Neutrophil (primary cell): Measurements from ENCODE around the gene CES4A.

ENCODE experiments used
- H3K27ac ChIP-seq: fragments of 200-600 bp; sonication (generic); 2 replicates; pipeline ENCODE4 v1.5.1; 2016; ENCODE audit warnings: mild to moderate bottlenecking, moderate library complexity
- H3K27me3 ChIP-seq: fragments of 200-600 bp; sonication (generic); 2 replicates; pipeline ENCODE4 v1.6.0; 2016; ENCODE audit warnings: mild to moderate bottlenecking
- H3K36me3 ChIP-seq: fragments of 200-600 bp; sonication (generic); 2 replicates; pipeline ENCODE4 v1.5.1; 2017
- H3K4me1 ChIP-seq, 2 experiments: fragments of 200-600 bp in 1 of 2; sonication (generic) in 1 of 2; 1 replicate in 1 of 2; 2 replicates in 1 of 2; pipeline versions ENCODE4 v1.5.1 to v1.6.1; 2013 to 2016; ENCODE audit warnings: low read depth in 1 of 2, low read length in 1 of 2, mild to moderate bottlenecking in 1 of 2, moderate library complexity in 1 of 2; ENCODE audit not compliant: control insufficient read depth in 1 of 2, insufficient read depth in 1 of 2
- H3K4me3 ChIP-seq, 2 experiments: fragments of 200-600 bp in 1 of 2; sonication (generic) in 1 of 2; 1 replicate in 1 of 2; 2 replicates in 1 of 2; pipeline ENCODE4 v1.5.1; 2013 to 2016; ENCODE audit warnings: low read depth in 1 of 2, low read length in 1 of 2, mild to moderate bottlenecking in 1 of 2, moderate library complexity in 1 of 2
- H3K9me3 ChIP-seq: fragments of 200-600 bp; sonication (generic); 2 replicates; pipeline ENCODE4 v1.5.1; 2016
- TF ChIP-seq, protein P1 (sequence below): fragments of 200-600 bp; sonication (generic); IDR thresholded peaks from 2 replicates; pipeline ENCODE4 v1.5.1; 2016; ENCODE audit warnings: antibody characterized with exemption

The CES4A gene

DNA sequence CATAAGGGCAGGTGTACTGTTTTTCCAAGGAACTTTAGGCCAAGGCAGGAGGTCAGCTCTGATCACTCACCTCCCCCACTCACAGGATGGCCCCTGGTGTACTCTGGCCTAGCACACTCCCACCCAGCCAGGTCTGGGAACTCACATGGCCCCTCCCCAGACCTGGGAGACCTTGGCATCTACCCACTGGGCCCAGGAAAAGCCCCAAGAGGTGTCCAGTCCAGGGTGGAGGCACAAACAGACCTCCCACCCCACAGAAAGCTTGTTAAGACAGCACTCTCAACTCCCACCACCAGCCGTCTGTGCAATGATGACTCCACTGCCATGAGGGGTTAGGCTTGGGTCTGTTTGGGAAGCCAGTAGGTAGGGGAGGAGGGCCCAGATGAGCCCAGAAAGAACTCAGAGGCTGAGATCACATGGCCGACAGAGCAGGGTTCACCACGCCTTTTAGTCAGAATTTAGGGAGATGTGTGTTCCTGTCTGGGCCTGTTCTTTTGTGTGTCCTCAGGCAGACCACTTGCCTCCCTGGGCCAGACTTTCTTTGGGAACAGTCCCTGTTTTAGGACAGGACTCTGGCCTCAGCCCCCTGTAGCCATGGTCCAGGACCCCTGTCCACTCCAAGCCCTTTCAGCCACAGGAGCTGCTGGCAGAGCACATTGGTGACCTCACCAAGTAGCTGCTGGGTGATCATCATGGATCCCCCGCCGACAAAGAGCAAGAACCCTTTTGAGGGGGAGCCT, 28.5 kb downstream of the CES4A start:
- H3K9me3 ChIP-seq, result no peaks in the 10 kb centered on the region

DNA sequence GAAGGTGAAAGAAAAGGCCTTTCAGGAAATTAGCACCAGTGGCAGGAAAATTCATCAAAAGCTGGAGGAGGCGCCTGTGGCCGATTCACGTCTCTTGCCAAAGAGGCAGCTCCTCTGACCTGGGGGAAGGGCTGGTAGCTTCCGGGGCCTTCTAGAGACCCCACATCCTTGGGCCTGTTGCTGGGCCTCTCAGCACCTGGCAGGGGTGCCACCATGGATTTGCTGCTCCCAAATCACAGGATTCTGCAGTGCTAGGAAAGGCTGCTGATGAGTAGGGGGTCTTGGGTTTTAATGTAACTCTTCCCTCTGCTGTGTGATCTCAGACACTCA, 29.0 kb downstream of the CES4A start:
- peaks cover 48% of the 10 kb centered on the region for H3K27me3 ChIP-seq
- TF ChIP-seq, protein P1, sequence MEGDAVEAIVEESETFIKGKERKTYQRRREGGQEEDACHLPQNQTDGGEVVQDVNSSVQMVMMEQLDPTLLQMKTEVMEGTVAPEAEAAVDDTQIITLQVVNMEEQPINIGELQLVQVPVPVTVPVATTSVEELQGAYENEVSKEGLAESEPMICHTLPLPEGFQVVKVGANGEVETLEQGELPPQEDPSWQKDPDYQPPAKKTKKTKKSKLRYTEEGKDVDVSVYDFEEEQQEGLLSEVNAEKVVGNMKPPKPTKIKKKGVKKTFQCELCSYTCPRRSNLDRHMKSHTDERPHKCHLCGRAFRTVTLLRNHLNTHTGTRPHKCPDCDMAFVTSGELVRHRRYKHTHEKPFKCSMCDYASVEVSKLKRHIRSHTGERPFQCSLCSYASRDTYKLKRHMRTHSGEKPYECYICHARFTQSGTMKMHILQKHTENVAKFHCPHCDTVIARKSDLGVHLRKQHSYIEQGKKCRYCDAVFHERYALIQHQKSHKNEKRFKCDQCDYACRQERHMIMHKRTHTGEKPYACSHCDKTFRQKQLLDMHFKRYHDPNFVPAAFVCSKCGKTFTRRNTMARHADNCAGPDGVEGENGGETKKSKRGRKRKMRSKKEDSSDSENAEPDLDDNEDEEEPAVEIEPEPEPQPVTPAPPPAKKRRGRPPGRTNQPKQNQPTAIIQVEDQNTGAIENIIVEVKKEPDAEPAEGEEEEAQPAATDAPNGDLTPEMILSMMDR, result no peak
- no peak overlapping the region for H3K4me3 ChIP-seq
- no peaks in the 10 kb centered on the region for H3K9me3 ChIP-seq
- H3K36me3 ChIP-seq, result no peaks in the 10 kb centered on the region
- H3K4me1 ChIP-seq, result peaks cover 10 to 11% of the 10 kb centered on the region in 2 experiments
- no peak overlapping the region for H3K27ac ChIP-seq

More for the DNA sequence above, 28.5 kb downstream of the CES4A start:
- peaks cover 10 to 11% of the 10 kb centered on the region in 2 experiments for H3K4me1 ChIP-seq
- H3K27me3 ChIP-seq, result peaks cover 53% of the 10 kb centered on the region
- H3K36me3 ChIP-seq, result no peaks in the 10 kb centered on the region
- H3K27ac ChIP-seq, result no peak overlapping the region
- no peak overlapping the region for H3K4me3 ChIP-seq
- TF ChIP-seq, protein P1, result no peak

DNA sequence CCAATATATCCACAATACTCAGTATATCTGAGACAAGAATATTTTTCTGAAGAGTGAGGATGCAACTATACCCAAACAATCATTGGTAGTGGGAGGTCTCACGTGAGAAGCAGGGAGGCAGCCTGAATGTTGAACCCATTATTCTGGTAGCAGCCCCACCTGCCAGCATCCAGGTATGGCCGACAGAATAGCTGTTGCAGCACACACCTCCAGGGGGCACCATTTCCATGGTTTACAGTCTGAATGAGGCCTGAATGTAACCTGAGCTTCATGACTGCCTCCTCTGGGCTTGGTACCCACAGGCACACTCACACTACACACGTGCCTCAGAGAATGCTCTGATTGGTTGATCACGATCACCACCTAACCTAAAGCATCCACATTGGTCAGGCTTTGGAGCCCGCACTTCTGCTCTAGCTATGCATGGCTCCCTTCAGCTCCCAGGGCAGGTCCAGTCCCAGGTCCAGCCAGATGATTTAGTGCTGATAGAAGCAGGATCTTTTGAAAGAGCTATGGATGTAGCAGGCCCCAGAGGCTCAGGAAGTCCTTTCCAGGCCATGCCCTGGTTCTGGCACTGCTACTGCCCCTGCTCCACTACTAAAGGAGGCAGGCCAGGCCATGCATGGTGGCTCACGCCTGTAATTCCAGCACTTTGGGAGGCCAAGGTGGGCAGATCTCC, 29.6 kb downstream of the CES4A start:
- Histone ChIP-seq H3K27ac (no peak overlapping the region), H3K4me1 (peaks cover 10 to 11% of the 10 kb centered on the region in 2 experiments), H3K9me3 (no peaks in the 10 kb centered on the region), H3K36me3 (no peaks in the 10 kb centered on the region), H3K4me3 (no peak overlapping the region), H3K27me3 (peaks cover 42% of the 10 kb centered on the region)
- TF ChIP-seq, protein P1, result peak; percentile 68

DNA sequence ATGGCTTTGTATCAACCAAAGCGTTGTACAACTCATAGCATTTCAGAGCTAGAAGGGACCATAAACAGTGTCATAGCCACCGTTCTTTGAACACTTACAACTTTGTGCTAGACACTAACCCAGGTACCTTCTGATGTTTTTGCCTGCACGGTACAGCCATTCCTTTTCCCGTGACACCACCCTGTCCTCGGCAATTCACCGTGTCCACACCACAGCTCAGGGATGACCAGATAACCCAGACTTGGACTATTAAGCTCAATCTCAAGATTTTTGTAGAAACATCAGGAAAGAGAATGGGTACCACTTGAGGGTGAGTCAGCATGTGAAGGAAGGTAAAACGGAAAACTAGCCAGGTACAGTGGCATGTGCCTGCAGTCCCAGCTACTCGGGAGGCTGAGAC, 30.8 kb downstream of the CES4A start:
- Histone ChIP-seq H3K27ac (no peak overlapping the region), H3K4me1 (peaks cover 2 to 4% of the 10 kb centered on the region in 2 experiments), H3K9me3 (no peaks in the 10 kb centered on the region), H3K4me3 (no peak overlapping the region), H3K27me3 (peaks cover 30% of the 10 kb centered on the region), H3K36me3 (no peaks in the 10 kb centered on the region)
- TF ChIP-seq, protein P1, result no peak

DNA sequence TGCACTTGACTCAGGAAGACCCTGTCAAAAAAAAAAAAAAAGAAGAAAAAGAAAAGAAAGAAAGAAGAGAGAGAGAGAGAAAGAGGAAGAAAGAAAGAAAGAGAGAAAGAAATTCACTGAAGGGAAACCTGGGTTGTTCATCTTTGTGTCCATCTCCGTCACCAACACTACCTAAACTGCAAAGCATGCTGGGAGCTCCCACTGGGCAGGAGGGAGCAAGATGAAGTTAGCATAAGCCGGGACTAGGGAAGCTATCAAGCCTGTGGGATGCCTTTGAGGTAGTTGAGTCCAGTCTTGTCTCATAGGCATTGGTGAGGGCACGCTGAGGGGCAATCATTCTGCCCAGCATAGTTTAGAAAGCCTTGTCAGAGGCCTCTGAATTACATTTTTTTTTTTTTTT, 32.9 kb downstream of the CES4A start:
- Histone ChIP-seq H3K27me3 (peaks cover 9% of the 10 kb centered on the region), H3K27ac (no peak overlapping the region), H3K36me3 (no peaks in the 10 kb centered on the region), H3K4me3 (no peak overlapping the region), H3K4me1 (no peaks in the 10 kb centered on the region), H3K9me3 (no peaks in the 10 kb centered on the region)
- TF ChIP-seq, protein P1, result no peak
